MM.1S (cell line): Measurements from ENCODE around the gene ENKUR.

Experiments
- EZH2 ChIP-seq: fragments of 300-600 bp; sonication (generic); optimal IDR thresholded peaks from 2 replicates; pipeline ENCODE3; 2017; ENCODE audit warnings: low read depth, mild to moderate bottlenecking, antibody characterized with exemption, low read length, mixed read lengths
- EZH2phosphoT487 ChIP-seq: fragments of 300-600 bp; sonication (generic); IDR thresholded peaks from 2 replicates; pipeline ENCODE4 v1.6.1; 2018; ENCODE audit warnings: antibody characterized with exemption, low read length

DNA sequence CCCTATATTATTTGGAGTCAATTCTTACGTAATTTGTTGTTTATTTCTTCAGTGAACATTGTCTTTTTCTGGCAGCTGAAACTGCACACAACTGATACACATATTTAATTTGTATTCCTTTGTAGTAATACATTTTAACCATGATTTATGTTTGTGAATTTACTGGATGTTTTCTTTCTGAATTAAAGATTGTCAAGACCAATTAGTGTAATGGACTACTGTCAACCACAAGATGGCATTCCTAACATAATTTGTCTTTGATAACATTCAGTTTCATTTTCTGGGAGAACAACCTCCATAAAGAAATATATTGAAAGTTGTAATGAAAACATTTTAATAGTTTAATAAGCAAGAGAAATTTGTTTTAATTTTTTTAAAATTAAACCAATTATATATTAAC, 10.5 kb upstream of the ENKUR start:
- TF ChIP-seq EZH2 (no peak), EZH2phosphoT487 (no peak)
